ENCODE measurements around the gene HIGD1A.
A peak's percentile ranks its signal among the peaks of the same experiment; 100 is the strongest.

HIGD1A gene

DNA sequence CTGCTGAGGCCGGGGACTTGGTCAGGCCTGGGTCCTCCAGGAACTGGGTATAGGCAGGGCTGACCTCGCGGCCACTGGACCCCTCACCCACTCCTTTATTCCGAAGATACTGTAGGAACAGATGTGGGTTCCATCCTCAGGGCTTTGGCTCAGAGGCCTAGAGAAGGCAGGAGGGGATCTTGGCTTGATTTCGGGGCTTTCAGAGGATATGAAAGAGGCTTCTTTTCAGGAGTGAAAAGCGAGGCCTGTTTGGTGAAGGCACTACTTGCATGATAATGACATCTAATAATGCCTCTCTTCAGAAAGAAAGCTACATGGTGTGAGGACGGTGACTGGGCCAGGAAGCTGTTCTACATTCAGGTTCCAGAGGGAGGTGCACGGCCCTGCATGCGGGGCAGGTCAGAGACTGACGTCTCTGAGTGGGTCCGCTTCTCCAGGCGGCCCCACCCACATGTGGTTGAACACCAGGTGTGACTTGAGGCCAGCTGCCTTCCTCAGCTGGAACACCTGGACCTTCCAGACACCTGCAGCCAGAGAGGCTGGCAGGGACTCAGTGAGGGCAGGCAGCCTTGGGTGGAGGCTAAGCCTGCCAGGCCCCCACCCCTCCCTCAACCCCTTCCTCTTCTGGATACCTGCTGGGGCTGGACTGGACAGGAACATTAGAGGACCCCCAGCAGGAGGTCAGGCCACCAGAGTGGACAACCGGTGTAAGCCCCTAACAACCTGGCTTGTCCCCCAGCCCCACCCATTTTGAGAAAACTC is 70.6 kb downstream of the HIGD1A start:
- DNase-seq = peak; percentile 42

Data from activated CD8-positive, alpha-beta memory T cell treated with anti-CD3 and anti-CD28 coated beads for 24 hours (primary cell).